OCI-LY3 (cell line): ENCODE results near the gene DRAP1.

ENCODE experiments used
- H2AFZ ChIP-seq: fragments of 200-600, 300-600 bp; shearing (Covaris generic); 2 replicates; pipeline ENCODE4 v1.6.0; 2014; ENCODE audit warnings: antibody characterized with exemption, low read depth, low read length
- H3K27ac ChIP-seq: fragments of 200-600, 300-600 bp; sonication (generic); 2 replicates; pipeline ENCODE4 v1.5.1; 2014; ENCODE audit warnings: mild to moderate bottlenecking, low read length, moderate library complexity, mixed read lengths
- H3K27me3 ChIP-seq: fragments of 200-600, 300-600 bp; sonication (generic); 2 replicates; pipeline ENCODE4 v1.6.1; 2014; ENCODE audit warnings: low read depth, low read length, mixed read lengths
- H3K36me3 ChIP-seq: fragments of 200-600, 300-600 bp; sonication (generic); replicated peaks from 2 replicates; pipeline ENCODE3; 2014; ENCODE audit warnings: low read depth, low read length, mixed read lengths
- H3K4me1 ChIP-seq: fragments of 300-600, 200-600 bp; sonication (generic); 2 replicates; pipeline ENCODE4 v1.6.1; 2014; ENCODE audit warnings: low read length, mixed read lengths
- H3K4me2 ChIP-seq: fragments of 200-600, 300-600 bp; sonication (generic); 2 replicates; pipeline ENCODE4 v1.6.1; 2014; ENCODE audit warnings: low read length, mixed read lengths
- H3K4me3 ChIP-seq: fragments of 300-600, 200-600 bp; sonication (generic); 2 replicates; pipeline ENCODE4 v1.5.1; 2014; ENCODE audit warnings: antibody characterized with exemption, mild to moderate bottlenecking, low read length, moderate library complexity
- H3K79me2 ChIP-seq: fragments of 300-600, 200-600 bp; shearing (Covaris generic); 2 replicates; pipeline ENCODE4 v1.6.1; 2014; ENCODE audit warnings: mild to moderate bottlenecking, low read length, mixed read lengths
- H3K9ac ChIP-seq: fragments of 300-600, 200-600 bp; shearing (Covaris generic); 2 replicates; pipeline ENCODE4 v1.6.0; 2014; ENCODE audit warnings: mild to moderate bottlenecking, low read length, moderate library complexity
- H3K9me3 ChIP-seq: fragments of 200-600, 300-600 bp; shearing (Covaris generic); 2 replicates; pipeline ENCODE4 v1.6.1; 2014; ENCODE audit warnings: low read length, mixed read lengths; ENCODE audit not compliant: insufficient read depth
- H4K20me1 ChIP-seq: fragments of 200-600, 300-600 bp; sonication (generic); 2 replicates; pipeline ENCODE4 v1.6.1; 2016; ENCODE audit warnings: low read length, mixed read lengths; ENCODE audit not compliant: insufficient read depth
- CTCF ChIP-seq: fragments of 200-600, 300-600 bp; sonication (generic); IDR thresholded peaks from 2 replicates; pipeline ENCODE4 v1.5.1; 2014; ENCODE audit warnings: antibody characterized with exemption, low read length, low read depth
- EZH2phosphoT487 ChIP-seq: fragments of 200-600 bp; shearing (Covaris generic); IDR thresholded peaks from 2 replicates; pipeline ENCODE4 v1.6.1; 2018; ENCODE audit warnings: antibody characterized with exemption, mixed run types, low read depth

DRAP1 gene

DNA sequence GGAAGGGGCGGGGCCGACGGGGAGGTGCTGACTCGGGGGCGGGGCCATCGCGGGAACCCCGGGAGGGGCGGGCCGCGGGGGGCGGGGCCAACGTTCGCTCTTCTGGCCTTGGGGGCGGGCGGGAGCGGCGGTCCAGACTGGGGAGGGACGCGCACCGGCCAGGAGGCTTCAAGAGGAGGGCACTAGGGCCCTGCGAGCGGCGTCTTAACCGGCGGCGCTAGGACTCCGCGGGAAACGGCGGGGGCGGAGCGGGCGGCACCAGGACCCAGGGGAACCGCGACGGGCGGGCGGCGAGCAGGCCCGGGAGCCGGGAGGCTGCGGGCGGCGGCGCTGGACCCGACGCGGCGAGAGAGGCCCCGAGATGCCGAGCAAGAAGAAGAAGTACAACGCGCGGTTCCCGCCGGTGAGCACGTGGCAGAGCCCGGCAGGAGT is at the start of gene DRAP1:
DRAP1 (plus strand) TSS at position 286 of the 432 bp plus-strand sequence; CDS start at position 362, 76 bp downstream.
- H3K9me3 ChIP-seq: no peaks in the 10 kb centered on the region
- H2AFZ ChIP-seq: peak within 1 kb of the TSS; percentile 62; the same call in 1 of the 2 replicates
- H3K36me3 ChIP-seq: peaks cover 13% of the 10 kb centered on the region
- TF ChIP-seq EZH2phosphoT487 (no peak), CTCF (no peak)
- H3K79me2 ChIP-seq: peaks cover 27% of the 10 kb centered on the region
- peak within 1 kb of the TSS; percentile 89 for H3K4me3 ChIP-seq
- peaks cover 14% of the 10 kb centered on the region for H3K4me1 ChIP-seq
- H4K20me1 ChIP-seq: no peaks in the 10 kb centered on the region
- peak within 1 kb of the TSS; percentile 98 for H3K4me2 ChIP-seq
- no peaks in the 10 kb centered on the region for H3K27me3 ChIP-seq
- peak within 1 kb of the TSS; percentile 46 for H3K27ac ChIP-seq
- peak within 1 kb of the TSS; percentile 87 for H3K9ac ChIP-seq

DNA sequence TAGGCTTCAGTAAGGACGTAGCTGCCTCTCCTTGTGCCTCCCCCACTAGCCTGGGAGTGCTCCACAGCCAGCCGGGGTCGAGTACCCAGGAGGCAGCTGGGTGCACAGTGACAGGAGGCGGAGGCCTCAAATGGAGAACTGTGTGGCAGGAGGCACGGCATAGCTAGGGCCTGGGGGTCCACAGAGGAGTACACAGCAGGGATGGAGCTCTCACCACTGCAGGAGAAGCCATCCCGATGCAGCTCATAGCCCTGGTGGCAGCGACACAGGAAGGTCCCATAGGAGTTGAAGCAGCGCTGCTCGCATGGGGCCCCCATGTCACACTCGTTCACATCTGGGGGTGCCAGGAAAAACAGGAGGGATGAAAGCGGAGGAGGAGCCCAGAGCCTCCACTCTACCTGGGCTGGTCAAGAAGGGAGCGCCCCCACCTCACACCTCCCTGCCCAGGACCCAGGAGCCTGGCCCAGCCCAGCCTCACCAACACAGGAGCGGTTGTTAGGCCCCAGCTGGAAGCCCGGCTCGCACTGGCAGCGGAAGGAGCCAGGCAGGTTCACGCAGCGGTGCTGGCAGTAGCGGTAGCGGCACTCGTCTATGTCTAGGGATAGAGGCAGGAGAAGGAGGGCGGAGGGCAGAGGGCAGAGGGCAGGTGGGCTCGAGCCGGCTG is 49.5 kb upstream of the DRAP1 start:
- Histone ChIP-seq H3K79me2 (no peaks in the 10 kb centered on the region), H3K36me3 (peaks cover 32% of the 10 kb centered on the region), H3K27ac (no peak overlapping the region), H4K20me1 (no peaks in the 10 kb centered on the region; the same call in 1 of the 2 replicates), H3K27me3 (no peaks in the 10 kb centered on the region), H2AFZ (no peak overlapping the region), H3K4me3 (no peak overlapping the region), H3K4me1 (peaks cover 6% of the 10 kb centered on the region), H3K4me2 (no peak overlapping the region), H3K9ac (no peak overlapping the region), H3K9me3 (no peaks in the 10 kb centered on the region)
- TF ChIP-seq EZH2phosphoT487 (no peak), CTCF (no peak)

GRCh38 chr11:65870307-65870658 is 48.9 kb upstream of the DRAP1 start:
- no peaks in the 10 kb centered on the region; the same call in 1 of the 2 replicates for H4K20me1 ChIP-seq
- H3K9me3 ChIP-seq: no peaks in the 10 kb centered on the region
- peaks cover 6% of the 10 kb centered on the region for H3K4me1 ChIP-seq
- no peak overlapping the region for H2AFZ ChIP-seq
- H3K36me3 ChIP-seq: peaks cover 27% of the 10 kb centered on the region
- H3K4me3 ChIP-seq: no peak overlapping the region
- H3K79me2 ChIP-seq: no peaks in the 10 kb centered on the region
- TF ChIP-seq CTCF: no peak
- no peak for TF ChIP-seq EZH2phosphoT487
- H3K9ac ChIP-seq: no peak overlapping the region
- H3K27ac ChIP-seq: no peak overlapping the region
- H3K27me3 ChIP-seq: no peaks in the 10 kb centered on the region
- H3K4me2 ChIP-seq: no peak overlapping the region

GRCh38 chr11:65870706-65871681 is 48.2 kb upstream of the DRAP1 start:
- Histone ChIP-seq H3K79me2 (no peaks in the 10 kb centered on the region), H3K9me3 (no peaks in the 10 kb centered on the region), H3K4me2 (no peak overlapping the region), H3K36me3 (peaks cover 19% of the 10 kb centered on the region), H3K27me3 (no peaks in the 10 kb centered on the region), H3K9ac (no peak overlapping the region), H2AFZ (no peak overlapping the region), H3K4me1 (peaks cover 6% of the 10 kb centered on the region), H4K20me1 (no peaks in the 10 kb centered on the region; the same call in 1 of the 2 replicates), H3K4me3 (no peak overlapping the region), H3K27ac (no peak overlapping the region)
- TF ChIP-seq EZH2phosphoT487 (no peak), CTCF (no peak)
